Measurements from ENCODE around the gene NXPH1.

NXPH1 gene

DNA sequence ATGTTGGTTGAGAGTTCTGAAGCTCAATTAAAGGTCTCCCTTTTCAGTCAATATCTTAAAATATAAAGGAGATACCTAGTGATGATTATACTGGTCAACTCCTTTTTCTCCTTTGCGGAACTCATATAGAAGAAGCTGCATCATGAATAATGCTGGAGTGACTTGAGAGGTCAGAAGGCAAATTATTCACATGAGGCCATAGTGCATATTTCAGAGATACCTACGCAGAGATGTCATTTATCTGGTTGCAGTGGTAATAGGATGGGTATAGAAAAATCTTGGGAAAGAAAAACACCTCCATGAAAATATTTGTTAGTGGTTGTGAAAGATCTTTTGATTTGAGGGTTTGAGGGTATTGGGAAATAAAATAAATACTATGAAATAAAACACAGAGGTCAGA is 47.7 kb downstream of the NXPH1 start:
- TF ChIP-seq, protein P1, sequence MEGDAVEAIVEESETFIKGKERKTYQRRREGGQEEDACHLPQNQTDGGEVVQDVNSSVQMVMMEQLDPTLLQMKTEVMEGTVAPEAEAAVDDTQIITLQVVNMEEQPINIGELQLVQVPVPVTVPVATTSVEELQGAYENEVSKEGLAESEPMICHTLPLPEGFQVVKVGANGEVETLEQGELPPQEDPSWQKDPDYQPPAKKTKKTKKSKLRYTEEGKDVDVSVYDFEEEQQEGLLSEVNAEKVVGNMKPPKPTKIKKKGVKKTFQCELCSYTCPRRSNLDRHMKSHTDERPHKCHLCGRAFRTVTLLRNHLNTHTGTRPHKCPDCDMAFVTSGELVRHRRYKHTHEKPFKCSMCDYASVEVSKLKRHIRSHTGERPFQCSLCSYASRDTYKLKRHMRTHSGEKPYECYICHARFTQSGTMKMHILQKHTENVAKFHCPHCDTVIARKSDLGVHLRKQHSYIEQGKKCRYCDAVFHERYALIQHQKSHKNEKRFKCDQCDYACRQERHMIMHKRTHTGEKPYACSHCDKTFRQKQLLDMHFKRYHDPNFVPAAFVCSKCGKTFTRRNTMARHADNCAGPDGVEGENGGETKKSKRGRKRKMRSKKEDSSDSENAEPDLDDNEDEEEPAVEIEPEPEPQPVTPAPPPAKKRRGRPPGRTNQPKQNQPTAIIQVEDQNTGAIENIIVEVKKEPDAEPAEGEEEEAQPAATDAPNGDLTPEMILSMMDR (IDR thresholded peaks at IDR 0.05; ENCODE audit: extremely low read depth, missing control alignments): no peak
- no peak for DNase-seq (ENCODE audit: low spot score)

DNA sequence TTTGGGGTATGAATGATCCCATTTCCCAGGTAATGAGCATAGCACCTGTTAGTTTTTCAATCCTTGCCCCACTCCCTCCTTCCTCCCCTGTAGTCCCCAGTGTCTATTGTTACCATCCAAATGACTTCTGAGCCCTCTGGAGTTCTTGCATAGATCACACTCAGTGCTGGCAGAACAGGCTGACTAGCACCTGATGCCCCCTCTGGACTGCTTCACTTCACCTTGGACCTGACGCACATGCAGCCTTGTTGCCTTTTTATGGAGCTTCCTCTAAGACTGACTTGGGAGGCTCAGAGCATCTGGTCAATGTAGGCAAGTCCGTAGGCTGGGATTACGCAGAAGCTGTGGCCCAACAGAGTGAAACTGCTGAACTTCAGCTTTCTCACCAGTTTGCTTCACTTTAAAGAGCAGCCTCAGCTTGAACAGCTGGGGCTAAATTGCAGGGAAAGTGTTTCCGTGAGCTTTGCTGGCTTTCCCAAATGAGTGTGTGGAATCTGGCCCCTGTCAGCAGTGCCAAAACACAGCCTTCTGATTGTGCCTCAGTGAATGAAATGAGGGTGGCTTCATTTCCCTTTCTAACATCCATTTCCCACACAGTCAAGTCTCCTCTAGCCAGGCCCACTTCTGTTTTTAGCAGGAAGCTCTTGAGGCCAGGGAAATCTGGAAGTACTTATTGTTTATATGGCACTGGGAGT is 48.5 kb downstream of the NXPH1 start:
- DNase-seq (ENCODE audit: low spot score): no peak
- TF ChIP-seq, protein P1 (IDR thresholded peaks at IDR 0.05; ENCODE audit: extremely low read depth, missing control alignments): no peak

DNA sequence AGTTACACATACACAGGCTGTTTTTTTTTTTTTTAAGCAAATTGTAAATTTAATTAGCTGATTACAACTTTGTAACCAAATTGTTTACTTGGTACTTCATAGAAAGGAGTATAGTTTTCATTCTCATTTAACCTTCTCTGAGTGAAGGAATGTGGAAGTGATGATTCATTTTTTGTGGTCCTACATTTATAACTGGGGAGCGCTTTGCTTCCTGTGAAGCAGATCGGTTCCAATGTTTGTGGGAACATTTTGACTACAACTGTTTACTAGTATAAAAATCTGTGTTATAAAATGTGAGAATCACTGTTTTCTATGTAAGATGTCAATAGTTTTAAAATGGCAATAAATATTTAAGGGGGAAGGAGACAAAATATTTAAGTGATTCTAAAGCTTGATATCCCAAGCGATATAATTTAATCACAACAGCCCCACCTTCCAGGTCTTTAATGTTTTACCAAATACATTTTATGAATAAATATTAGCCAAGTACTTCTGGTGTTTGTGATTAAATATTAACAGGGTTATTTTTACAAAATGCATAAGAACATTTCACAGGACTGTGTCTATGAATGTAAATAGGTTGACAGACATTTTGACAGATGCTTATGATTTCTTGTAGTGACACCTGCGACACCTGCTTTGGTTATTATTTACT is 57.1 kb downstream of the NXPH1 start:
- TF ChIP-seq, protein P1 (IDR thresholded peaks at IDR 0.05; ENCODE audit: extremely low read depth, missing control alignments): no peak
- no peak for DNase-seq (ENCODE audit: low spot score)

DNA sequence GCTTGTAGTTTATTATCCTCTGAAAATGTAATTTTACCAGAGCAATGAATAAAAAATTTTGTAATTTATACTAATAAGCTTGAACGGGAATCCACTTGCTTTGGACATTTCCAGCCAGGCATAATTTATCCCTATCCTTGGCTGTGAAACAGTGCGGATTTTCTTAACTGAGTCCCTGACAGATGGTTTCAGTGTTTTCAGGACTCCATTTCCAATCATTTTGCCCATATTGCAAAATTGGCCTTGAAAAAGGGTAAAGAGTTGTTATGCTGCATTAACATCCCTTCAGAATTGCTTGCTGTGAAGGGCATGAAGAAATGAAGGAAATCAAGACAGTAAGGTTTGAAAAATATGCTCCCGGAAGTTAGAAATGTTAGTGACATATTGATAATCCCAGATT is 57.7 kb downstream of the NXPH1 start:
- no peak for DNase-seq (ENCODE audit: low spot score)
- TF ChIP-seq, protein P1 (IDR thresholded peaks at IDR 0.05; ENCODE audit: extremely low read depth, missing control alignments): no peak

DNA sequence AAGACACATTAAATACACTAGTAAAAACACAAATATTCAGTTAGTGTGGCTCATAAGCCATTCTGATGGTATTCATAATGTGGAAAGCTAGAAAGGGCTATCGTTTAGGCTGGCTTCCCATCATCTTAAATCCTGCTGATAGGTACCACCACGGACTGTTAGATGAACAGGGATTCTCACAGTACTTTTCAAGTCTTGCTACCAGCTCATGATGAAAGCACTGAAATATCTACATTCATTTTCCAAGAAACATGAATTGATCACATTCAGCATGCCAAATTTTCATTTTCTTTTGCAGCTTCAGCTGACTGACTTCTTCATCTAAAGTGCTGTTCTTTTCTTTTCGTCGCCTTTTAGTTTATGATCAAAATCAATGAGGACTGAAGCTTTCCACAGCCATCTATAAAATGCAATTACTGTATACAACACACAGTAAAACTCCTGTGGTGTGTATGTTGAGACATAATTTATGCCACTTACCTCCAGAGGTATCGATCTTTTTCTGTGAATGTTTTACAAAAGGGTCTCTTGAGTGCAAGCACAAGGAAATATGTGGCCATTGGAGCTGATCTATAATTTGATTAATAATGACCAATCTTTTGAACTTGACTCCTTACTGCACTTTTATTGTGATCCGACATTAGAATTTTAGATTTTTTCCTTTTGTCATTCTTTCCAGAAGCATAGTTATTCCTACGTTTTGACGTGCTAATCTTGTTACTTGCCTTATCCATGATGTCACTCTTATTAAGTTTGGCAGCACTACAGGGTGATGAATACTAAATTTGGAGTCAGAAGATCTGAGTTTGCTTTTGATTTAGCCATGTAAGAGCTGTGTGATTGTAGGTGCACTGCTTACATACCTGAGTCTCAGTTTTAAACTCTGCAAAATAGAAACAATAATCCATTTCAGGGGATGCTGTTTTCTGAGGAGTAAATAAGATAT is 58.4 kb downstream of the NXPH1 start:
- DNase-seq (ENCODE audit: low spot score): no peak
- TF ChIP-seq, protein P1 (IDR thresholded peaks at IDR 0.05; ENCODE audit: extremely low read depth, missing control alignments): no peak

DNA sequence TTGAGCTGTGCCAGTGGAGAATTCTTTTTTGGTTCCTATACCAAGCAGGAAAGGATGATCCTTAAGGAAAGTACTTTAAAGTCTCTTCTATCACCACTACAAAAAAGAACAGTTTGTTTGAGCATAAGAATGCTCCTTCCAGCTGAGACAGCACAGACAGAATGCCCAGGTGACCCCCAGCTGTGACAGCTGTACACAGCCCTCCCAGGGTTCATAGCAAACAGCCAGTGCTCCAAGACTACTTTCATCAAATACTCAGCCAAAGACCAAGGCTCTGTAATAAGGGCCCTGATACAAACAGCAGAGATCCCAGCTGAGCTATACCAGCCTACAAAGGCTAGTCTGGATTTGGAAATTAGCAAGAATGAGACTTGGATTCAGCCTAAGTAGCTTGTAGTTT is 65.7 kb downstream of the NXPH1 start:
- no peak for DNase-seq (ENCODE audit: low spot score)
- TF ChIP-seq, protein P1 (IDR thresholded peaks at IDR 0.05; ENCODE audit: extremely low read depth, missing control alignments): no peak

DNA sequence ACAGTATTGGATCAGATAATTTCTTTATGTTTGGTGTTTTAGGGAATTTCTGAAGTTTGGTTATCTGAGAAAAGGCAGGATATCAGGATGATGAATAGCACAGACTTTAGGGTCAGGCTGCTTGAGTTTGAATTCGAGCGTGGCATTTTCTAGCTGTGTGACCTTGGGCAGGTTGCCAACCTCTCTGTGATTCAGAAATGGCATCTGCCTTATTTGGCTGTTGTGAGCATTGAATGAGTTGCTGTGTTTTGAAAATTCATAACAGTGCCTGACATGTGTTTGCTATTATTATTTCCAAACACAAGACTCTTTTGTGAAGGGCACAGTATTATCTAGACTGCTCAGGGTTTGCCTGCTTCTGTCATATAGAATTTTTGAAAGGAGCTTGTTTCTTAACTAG is 66.9 kb downstream of the NXPH1 start:
- TF ChIP-seq, protein P1 (IDR thresholded peaks at IDR 0.05; ENCODE audit: extremely low read depth, missing control alignments): no peak
- no peak for DNase-seq (ENCODE audit: low spot score)
